Activated naive CD4-positive, alpha-beta T cell treated with Interleukin-2 at 50 U/mL for 16 hours (primary cell): ENCODE results near the gene VSTM4.

Experiments used
- DNase-seq: peaks from one replicate; pipeline ENCODE4 v3.0.0-alpha.2; 2020

VSTM4 gene

GRCh38 chr10:49066944-49067730, 48.2 kb downstream of the VSTM4 start:
- DNase-seq: no peak

DNA sequence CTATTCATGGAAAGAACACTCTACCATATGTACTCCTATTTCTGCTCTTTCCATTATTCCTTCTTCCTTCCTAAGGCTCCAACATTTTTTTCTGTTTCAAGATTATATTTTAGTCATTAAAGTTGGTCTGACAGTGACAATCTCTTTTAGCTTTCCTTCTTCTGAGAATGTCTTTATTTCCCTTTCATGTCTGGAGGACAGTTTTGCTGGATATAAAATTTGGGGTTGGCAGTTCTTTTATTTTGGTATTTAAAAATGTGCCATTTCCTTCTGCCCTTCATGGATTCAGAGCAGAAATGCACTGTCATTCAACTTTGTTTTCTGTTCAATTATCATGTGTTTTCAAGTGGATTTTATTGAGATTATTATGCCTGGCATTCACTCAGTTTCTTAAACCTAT, 53.1 kb downstream of the VSTM4 start:
- no peak for DNase-seq

DNA sequence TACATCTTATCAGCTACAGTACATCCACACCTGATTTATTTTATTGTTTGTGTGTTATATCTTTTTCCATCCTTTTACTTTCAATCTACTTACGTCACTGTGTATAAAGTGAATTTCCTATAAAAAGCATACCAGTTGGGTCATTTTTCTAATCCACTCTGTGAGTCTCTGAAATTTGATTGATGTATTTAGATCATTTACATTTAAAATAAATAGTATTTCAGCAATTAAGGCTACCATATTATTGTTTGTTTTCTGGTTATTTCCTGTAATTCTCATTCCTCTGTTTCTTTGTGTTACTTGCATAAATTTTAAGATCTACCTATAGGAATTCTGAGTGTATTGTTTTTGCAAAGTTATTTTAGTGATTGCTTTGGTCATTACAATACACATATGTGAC, 53.7 kb downstream of the VSTM4 start:
- DNase-seq: no peak

- no peak for DNase-seq
Observed at GRCh38 chr10:49058463-49059255, 56.7 kb downstream of the VSTM4 start.

DNA sequence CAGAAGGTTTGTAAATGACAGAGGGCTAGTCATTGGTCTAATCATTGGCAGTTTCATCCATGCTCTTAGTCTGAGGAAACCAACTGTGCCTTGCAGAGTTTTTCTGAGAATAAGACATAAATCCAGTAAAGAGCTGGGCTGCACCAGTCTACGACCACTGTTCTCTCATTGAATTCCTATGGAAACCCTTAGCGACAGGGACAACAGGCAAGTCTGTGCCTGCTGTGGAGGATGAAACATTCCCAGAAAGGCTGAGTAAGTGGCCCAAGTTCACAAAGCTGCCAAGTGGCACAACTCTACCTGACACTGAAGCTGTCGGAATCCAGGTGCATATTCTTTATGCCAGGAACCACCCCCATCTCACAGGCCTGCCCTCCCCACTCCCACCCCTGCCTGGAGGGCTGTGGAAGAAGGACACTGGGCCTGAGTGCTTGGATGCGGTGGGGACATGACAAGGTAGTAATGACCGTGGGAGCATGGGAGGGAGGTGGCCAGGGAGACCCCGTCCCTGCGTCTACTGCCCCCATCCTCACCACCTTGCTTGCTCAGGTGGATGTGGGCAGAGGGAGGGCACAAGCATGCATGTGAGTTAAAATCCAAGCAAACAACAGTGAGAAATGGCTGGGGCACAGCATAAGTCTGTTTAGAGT, 58.0 kb downstream of the VSTM4 start:
- no peak for DNase-seq

DNA sequence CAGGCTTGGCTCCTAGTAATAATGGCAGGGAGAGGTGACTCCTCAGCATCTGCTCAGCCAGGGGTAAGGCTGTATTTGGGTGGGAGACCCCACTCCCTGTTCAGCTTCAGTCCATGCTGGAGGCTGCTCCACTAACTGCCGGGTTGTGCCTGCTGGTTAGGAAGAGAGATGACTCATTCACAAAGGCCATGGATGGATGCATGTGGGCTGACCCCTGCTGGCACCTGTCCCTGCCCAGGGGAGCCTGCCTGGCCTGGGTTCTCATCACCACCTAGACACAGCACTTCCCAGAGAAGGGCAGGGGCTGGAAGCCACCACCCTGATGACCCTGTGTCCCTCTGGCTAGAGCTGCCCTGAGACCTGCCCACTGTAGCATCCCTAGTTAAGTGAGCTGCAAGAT, 59.0 kb downstream of the VSTM4 start:
- DNase-seq: no peak

- no peak for DNase-seq
Observed at GRCh38 chr10:49055221-49055849, 60.0 kb downstream of the VSTM4 start.

DNA sequence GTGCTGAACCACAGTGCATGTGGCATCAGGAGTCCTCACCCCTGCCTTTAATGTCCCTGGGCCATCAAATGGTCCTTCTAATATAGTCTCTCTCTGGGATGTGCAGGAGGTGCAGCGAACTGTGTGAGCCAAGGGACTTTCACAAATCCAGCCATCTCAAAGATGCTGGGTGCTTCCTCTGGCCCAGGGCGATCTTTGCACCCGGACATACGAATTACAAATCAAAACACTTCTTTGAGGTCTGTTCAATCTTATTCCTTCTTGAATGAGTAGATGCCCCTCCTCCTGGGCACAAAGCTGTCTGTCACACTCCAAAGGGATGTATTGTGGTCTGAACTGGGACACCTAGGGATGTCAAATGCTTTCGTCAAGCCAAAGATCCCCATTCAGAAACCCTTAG, 60.6 kb downstream of the VSTM4 start:
- DNase-seq: no peak

DNA sequence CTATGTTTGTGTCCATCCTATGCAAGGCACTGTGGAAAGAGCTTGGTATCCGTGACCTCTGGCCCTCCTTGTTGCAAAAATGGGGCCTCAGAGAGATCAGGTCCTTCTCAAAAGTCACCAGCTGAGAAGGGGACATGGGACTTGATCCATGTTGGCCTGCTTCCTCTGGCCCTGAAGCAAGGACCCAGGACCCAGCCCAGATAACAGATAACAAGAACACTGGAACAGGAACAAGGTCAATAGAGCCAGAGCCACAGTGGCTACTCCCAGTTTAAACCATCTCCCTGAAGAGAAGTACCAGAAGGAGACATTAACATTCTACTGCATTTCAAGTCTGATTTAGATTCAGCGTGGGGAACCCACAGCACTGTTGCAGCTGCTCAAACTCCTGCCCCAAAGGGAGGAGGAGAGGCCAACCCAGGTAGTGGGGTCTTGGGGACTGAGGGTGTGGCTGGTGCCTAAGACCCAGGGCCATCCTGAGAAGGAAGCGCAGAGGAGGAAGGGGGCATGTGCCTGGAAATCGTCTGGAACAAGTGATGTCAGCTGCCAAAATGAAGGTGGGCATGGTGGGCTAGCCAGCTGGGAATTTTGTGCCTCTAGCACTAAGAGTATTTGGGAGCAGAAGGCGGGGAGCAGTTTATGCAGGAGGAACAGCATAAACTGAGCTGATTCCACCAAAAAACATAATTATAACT, 61.2 kb downstream of the VSTM4 start:
- DNase-seq: no peak

DNA sequence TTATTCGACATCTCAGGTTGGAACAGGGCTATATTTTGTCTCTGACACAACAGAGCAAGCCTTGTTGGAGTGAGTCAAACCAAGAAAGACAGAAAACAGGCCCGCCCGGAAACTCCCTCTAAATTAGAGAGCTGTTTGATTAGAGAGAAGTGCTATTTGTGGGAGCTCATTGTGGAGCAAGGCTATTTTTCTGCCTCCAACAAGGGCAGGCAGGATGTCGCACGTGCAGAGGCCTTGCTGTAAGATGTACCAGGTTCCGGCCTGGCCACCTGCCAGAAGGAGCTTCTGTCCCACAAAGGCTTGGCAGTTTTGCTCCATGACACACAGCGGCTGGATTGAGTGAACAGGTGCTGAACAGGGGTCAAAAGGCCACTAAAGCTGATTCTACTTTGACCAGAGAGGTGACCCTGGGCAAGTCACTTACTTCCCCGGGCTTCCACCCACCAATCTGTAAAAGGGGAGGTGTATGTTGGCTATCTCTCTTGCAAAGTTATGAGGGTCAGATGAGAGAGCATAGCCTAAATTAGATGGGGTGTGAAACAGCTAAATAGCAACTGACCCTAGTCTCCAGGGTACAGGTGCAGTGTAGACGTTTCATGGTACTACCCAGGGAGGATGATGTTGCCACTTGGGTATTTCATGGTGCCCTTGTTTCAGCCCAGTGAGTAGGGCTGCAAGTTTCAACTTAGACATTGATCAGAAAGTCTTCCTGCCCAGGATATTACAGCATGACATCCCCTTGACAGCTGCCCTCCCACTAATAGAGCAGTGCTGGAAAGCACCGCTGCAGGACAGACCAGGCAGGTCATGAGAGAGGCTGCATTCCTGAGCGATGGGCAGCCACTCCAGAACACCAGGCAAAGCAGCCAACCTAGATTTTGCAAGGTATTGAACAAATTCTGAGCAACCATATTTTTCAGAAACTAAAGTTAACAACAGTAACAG, 62.0 kb downstream of the VSTM4 start:
- DNase-seq: no peak

DNA sequence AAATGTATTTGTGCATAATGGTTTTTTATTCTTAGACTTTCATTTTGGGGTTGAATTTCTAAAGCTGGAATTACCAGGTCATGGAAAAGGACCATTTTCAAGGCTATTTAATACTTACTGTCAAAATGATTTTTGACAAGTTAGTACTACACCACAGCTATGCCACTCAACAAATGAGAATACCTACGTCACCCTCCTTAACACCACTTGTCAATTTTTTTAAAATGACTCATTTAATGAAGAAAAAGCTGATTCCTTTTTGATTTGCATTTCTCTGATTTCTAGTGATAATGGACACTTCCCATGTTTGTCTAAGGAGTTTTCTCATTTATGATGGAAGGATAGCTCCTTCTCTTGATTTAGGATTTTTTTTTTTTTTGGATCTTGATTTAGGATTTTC, 63.3 kb downstream of the VSTM4 start:
- no peak for DNase-seq

DNA sequence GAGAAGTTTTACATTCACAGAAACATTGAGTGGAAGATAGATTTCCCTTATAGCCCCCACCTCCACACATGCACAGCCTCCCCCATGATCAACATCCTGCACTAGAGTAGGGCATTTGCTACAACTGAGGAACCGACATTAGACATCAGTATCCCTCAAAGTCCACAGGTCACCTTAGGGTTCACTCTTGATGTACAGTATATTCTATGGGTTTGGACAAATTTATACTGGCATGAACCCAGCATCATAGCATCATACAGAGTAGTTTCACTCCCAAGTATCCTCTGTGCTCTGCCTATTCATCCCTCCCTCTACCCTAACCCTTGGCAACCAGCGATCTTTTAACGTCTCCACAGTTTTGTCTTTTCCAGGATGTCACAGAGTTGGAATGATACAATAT, 64.4 kb downstream of the VSTM4 start:
- DNase-seq: no peak

DNA sequence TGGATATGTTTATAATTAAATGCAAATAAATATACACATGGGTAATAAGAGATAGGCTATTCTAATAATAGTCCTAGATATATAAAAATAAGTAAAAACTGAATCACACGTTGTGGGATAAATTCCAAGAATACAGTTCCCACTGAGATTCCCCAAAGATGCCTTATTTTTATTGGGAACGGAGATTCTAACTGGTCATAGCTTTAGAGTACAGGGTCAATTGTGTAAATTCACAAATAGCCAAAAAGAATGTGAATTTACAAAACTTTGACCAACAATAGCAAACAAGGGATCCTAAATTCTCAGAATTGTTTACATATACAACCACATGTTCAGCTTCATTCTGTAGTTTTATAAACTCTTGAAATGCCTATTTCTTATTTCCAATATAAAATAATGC, 65.0 kb downstream of the VSTM4 start:
- DNase-seq: no peak

- DNase-seq: no peak
Observed at GRCh38 chr10:49049660-49050059, 65.7 kb downstream of the VSTM4 start.

- no peak for DNase-seq
Observed at GRCh38 chr10:49047128-49047639, 68.1 kb downstream of the VSTM4 start.

- no peak for DNase-seq
Observed at GRCh38 chr10:49044293-49045193, 70.8 kb downstream of the VSTM4 start.

DNA sequence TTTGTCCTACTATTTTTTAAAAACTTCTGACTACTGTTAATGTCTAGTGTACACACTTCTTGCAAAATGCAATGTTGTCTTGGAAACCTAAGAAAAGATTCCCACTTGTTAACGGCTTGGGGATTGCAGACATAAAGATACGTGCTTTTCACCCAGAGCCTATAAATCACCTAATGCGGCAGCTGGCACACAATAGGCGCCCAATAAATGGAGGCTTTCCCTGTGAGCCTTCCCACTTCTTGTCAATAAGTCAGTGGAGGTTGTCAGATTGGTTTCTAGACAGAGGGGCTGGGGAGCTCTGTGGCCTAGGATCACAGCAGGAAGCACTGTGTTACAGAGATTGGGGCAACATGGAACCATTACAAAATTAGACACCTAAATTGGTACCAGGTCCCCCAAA, 74.7 kb downstream of the VSTM4 start:
- no peak for DNase-seq

DNA sequence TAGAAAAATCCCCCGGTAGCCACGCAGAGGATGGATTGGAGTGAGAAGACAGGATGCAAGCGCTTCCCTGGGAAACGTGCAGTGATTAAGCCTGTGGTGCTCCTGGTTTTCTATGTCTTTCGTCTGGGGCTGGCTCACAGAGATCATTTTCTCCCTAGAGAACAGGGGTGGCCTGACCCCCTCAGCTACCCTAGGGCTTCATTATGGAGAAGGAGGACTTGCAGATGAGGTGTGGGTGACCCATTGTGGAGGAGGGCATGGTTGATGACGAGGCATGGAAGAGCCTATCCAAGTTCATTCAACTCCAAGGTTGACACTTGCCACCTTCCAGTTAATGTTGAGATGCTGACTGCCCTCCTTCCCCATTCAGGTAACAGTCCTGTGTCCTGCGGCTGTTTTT, 75.9 kb downstream of the VSTM4 start:
- DNase-seq: no peak

DNA sequence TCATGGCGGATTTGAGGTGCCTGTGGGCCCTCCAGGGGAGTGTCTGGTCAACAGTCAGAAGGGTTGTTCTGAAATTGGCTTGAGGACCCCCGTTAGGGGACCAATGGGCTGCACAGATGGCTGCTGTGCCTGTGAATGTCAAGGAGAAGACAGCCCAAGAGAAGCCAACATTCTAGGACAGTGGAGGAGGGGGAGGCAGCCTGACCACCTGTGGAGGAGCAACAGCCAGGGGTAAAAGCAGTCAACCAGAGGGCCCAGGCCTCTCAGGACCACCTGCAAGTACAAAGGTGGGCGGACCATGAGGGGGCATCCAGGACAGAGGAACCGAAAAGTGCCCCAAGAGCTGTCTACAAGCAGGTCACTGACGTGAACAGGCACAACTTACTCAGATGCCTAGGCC, 76.6 kb downstream of the VSTM4 start:
- DNase-seq: no peak

GRCh38 chr10:49037187-49037586, 78.1 kb downstream of the VSTM4 start:
- DNase-seq: no peak
